Endothelial cell of umbilical vein (primary cell): ENCODE data around the gene RBFOX1. TPM values are rescaled to one million over a fixed set of nuclear protein-coding genes. Genes with fewer than 3 reads are reported as not detected.

Experiments
- BruUV-seq: library from RNA; stranded (reverse); fragments of 400-500 nt; replicated peaks from 2 replicates; lab custom pipeline; 2021; lab: Mats Ljungman, UMichigan
- CTCF ChIA-PET: fragments of 300-600, 350-600 bp; sonication (Branson Sonifier 250); formaldehyde crosslinking; loops from one replicate; lab custom pipeline; 2021; ENCODE audit warnings: antibody characterized with exemption, inconsistent platforms; lab: Charles Lee
- POLR2A ChIA-PET: fragments of 300-600, 350-600 bp; sonication (Branson Sonifier 250); formaldehyde crosslinking; loops from one replicate; lab custom pipeline; 2021; ENCODE audit warnings: antibody characterized with exemption, inconsistent platforms; lab: Charles Lee
- DNase-seq: peaks from one replicate; pipeline ENCODE4 v3.0.0-alpha.2; 2011; ENCODE audit warnings: low read depth, low spot score
- FAIRE-seq: peaks from 2 replicates; lab custom pipeline; 2011; peaks lifted over from hg19 to GRCh38; lab: Jason Lieb, UNC
- H2AFZ ChIP-seq: 2 replicates; pipeline ENCODE4 v1.6.0; 2012; ENCODE audit warnings: low read depth, low read length, control low read depth, inconsistent platforms
- H3K27ac ChIP-seq: 2 replicates; pipeline ENCODE4 v1.5.1; 2011; ENCODE audit warnings: low read depth, mild to moderate bottlenecking, control low read depth, low read length, moderate library complexity; ENCODE audit not compliant: insufficient read depth
- H3K27me3 ChIP-seq, 2 experiments: 2 replicates each; pipeline versions ENCODE4 v1.6.0 to v1.6.1; 2011; ENCODE audit warnings: low read length in 2 of 2, mixed read lengths in 1 of 2; ENCODE audit not compliant: control insufficient read depth in 2 of 2, insufficient read depth in 2 of 2
- H3K36me3 ChIP-seq, 2 experiments: 2 replicates in 1 of 2; 3 replicates in 1 of 2; pipeline ENCODE4 v1.5.1; 2011; ENCODE audit warnings: low read length in 2 of 2, mild to moderate bottlenecking in 1 of 2, moderate library complexity in 1 of 2; ENCODE audit not compliant: control insufficient read depth in 2 of 2, insufficient read depth in 2 of 2; ENCODE audit errors: extremely low read depth in 1 of 2
- H3K4me1 ChIP-seq: 3 replicates; pipeline ENCODE4 v1.5.1; 2011; ENCODE audit warnings: mild to moderate bottlenecking, low read length; ENCODE audit not compliant: control insufficient read depth, insufficient read depth; ENCODE audit errors: extremely low read depth
- H3K4me2 ChIP-seq: 2 replicates; pipeline ENCODE4 v1.6.1; 2011; ENCODE audit warnings: low read length, control low read depth, mixed read lengths; ENCODE audit not compliant: insufficient read depth
- H3K4me3 ChIP-seq, 3 experiments: fragments of 200-600 bp in 1 of 3; sonication (generic), shearing (Covaris generic) in 1 of 3; replicated peaks in 1 of 3; 2 replicates each; pipeline ENCODE4 v1.5.1; 2011 to 2016; ENCODE audit warnings: control low read depth in 3 of 3, low read length in 3 of 3, mild to moderate bottlenecking in 2 of 3, inconsistent platforms in 1 of 3, low read depth in 1 of 3, moderate library complexity in 1 of 3; ENCODE audit not compliant: insufficient read depth in 1 of 3
- H3K79me2 ChIP-seq: 2 replicates; pipeline ENCODE4 v1.6.0; 2012; ENCODE audit warnings: low read length, inconsistent platforms; ENCODE audit not compliant: control insufficient read depth, insufficient read depth
- H3K9ac ChIP-seq: replicated peaks from 2 replicates; pipeline ENCODE3; 2011; ENCODE audit warnings: low read length, control low read depth; ENCODE audit not compliant: insufficient read depth; ENCODE audit errors: extremely low read depth
- H3K9me1 ChIP-seq: replicated peaks from 3 replicates; pipeline ENCODE4 v1.6.0; 2011; ENCODE audit warnings: mild to moderate bottlenecking, low read length; ENCODE audit not compliant: control insufficient read depth, insufficient read depth; ENCODE audit errors: extremely low read depth
- H3K9me3 ChIP-seq: replicated peaks from 2 replicates; pipeline ENCODE4 v1.5.1; 2012; ENCODE audit warnings: low read length, inconsistent platforms; ENCODE audit not compliant: control insufficient read depth, insufficient read depth
- H4K20me1 ChIP-seq: replicated peaks from 2 replicates; pipeline ENCODE3; 2011; ENCODE audit warnings: mild to moderate bottlenecking, low read length; ENCODE audit not compliant: control insufficient read depth, insufficient read depth; ENCODE audit errors: extremely low read depth
- CTCF ChIP-seq, 2 donors: IDR thresholded peaks; 1 replicate in 1 of 2; 2 replicates in 1 of 2; pipeline ENCODE4 v1.5.1; 2011; ENCODE audit warnings: low read length in 2 of 2, mild to moderate bottlenecking in 2 of 2, moderate library complexity in 2 of 2, control low read depth in 1 of 2, inconsistent platforms in 1 of 2, low read depth in 1 of 2; ENCODE audit not compliant: insufficient read depth in 1 of 2; ENCODE audit errors: extremely low read depth in 1 of 2
- EZH2 ChIP-seq: IDR thresholded peaks from 2 replicates; pipeline ENCODE4 v1.6.1; 2012; ENCODE audit warnings: borderline replicate concordance, low read depth, mild to moderate bottlenecking, moderate library complexity, low read length, inconsistent platforms; ENCODE audit not compliant: severe bottlenecking
- FOS ChIP-seq: IDR thresholded peaks from 2 replicates; pipeline ENCODE4 v1.6.1; 2011; ENCODE audit warnings: mild to moderate bottlenecking, low read length, moderate library complexity, borderline replicate concordance; ENCODE audit not compliant: insufficient read depth
- GATA2 ChIP-seq: IDR thresholded peaks from 2 replicates; pipeline ENCODE4 v1.7.0; 2011; ENCODE audit warnings: low read depth, mild to moderate bottlenecking, moderate library complexity, mixed read lengths, low read length; ENCODE audit not compliant: insufficient read length, insufficient read depth
- JUN ChIP-seq: IDR thresholded peaks from 2 replicates; pipeline ENCODE4 v1.6.1; 2011; ENCODE audit warnings: borderline replicate concordance, low read depth; ENCODE audit not compliant: insufficient read length, insufficient read depth
- MAX ChIP-seq: IDR thresholded peaks from 2 replicates; pipeline ENCODE4 v1.6.1; 2011; ENCODE audit not compliant: insufficient read depth, insufficient read length
- MYC ChIP-seq: IDR thresholded peaks from one replicate; pipeline ENCODE4 v1.6.1; 2011; ENCODE audit warnings: mild to moderate bottlenecking, low read depth, low read length
- POLR2A ChIP-seq: IDR thresholded peaks from 2 replicates; pipeline ENCODE4 v1.6.1; 2012; ENCODE audit warnings: low read depth, mild to moderate bottlenecking, control low read depth, low read length
- POLR2AphosphoS5 ChIP-seq: IDR thresholded peaks from 2 replicates; pipeline ENCODE4 v1.6.1; 2012; ENCODE audit warnings: low read depth, mild to moderate bottlenecking, control low read depth, low read length, moderate library complexity; ENCODE audit not compliant: insufficient read depth
- dilution Hi-C: fragments of 300-500 bp; cut with MboI; formaldehyde crosslinking; loops from one replicate; pipeline ENCODE4 v1.15.0; 2019; ENCODE audit warnings: low sequenced_read_pairs; ENCODE audit not compliant: extremely low pct_ligation_motif_present
- intact Hi-C: fragments of 100-400 bp; cut with micrococcal nuclease; formaldehyde crosslinking; loops from one replicate; pipeline ENCODE4 v1.10.0; 2022
- polyA plus RNA-seq, 4 experiments: library from polyadenylated mRNA; depleted of rRNA in 3 of 4; stranded (reverse) in 3 of 4; unstranded in 1 of 4; fragments of >200 nt; gene quantifications; 2 replicates each; pipeline versions ENCODE4 v1.2.1 to v1.2.3, GENCODE V29; 2011 to 2012; ENCODE audit warnings: missing spikeins in 1 of 4
- total RNA-seq: library from RNA; stranded (reverse); gene quantifications from 2 replicates; pipeline ENCODE4 v1.2.3, GENCODE V29; 2021

RBFOX1 gene
- total and polyA plus RNA-seq, 2 donors (not counting 3 experiments of a cell fraction or from before 2014, with no cell fraction given), result not detected

- Histone ChIP-seq H3K27ac (no peak overlapping the region), H3K4me3 (no peak overlapping the region), H3K36me3 (no peaks in the 10 kb centered on the region), H4K20me1 (no peaks in the 10 kb centered on the region), H3K9me1 (no peaks in the 10 kb centered on the region), H2AFZ (no peak overlapping the region), H3K4me2 (no peak overlapping the region), H3K4me1 (no peaks in the 10 kb centered on the region), H3K9ac (no peak overlapping the region), H3K9me3 (peaks cover 5% of the 10 kb centered on the region), H3K27me3 (no peaks in the 10 kb centered on the region), H3K79me2 (no peaks in the 10 kb centered on the region)
- TF ChIP-seq CTCF (IDR thresholded peaks at IDR 0.05; ENCODE audit: extremely low read depth in 1 of 2, insufficient read depth in 1 of 2, low read depth in 1 of 2, low read length in 2 of 2), result no peak
- no peak for TF ChIP-seq JUN
- TF ChIP-seq MYC, result no peak
- TF ChIP-seq EZH2, result no peak
- TF ChIP-seq MAX, result no peak
- TF ChIP-seq POLR2AphosphoS5, result no peak
- TF ChIP-seq POLR2A, result no peak
- TF ChIP-seq GATA2, result no peak
- no peak for TF ChIP-seq FOS
- DNase-seq (no peak), FAIRE-seq (no peak)
- intact Hi-C loops, result no loop called here
- no TSS peak for BruUV-seq
- dilution Hi-C loops, result no loop called here
- ChIA-PET POLR2A (no interaction called here), CTCF (no interaction called here)
These were observed 88.9 kb downstream of the RBFOX1 start for GRCh38 chr16:7421578-7421977.
